Activated CD4-positive, alpha-beta T cell treated with anti-CD3 and anti-CD28 coated beads, Interleukin-2, amount 10 ng/mL, durations not matched to agents 24 days and 14 days (primary cell): ENCODE results near the gene NARS2. TPM values are rescaled to one million over a fixed set of nuclear protein-coding genes. Genes with fewer than 3 reads are reported as not detected.

Experiments
- DNase-seq: peaks from one replicate; pipeline ENCODE4 v3.0.0; 2022
- H3K27ac Mint-ChIP-seq: one replicate; pipeline ENCODE4 v1.8.0; 2022; ENCODE audit warnings: mild to moderate bottlenecking, mixed read lengths
- H3K27me3 Mint-ChIP-seq: one replicate; pipeline ENCODE4 v1.8.0; 2022; ENCODE audit warnings: mixed read lengths
- H3K36me3 Mint-ChIP-seq: one replicate; pipeline ENCODE4 v1.8.0; 2022; ENCODE audit warnings: low read depth, mild to moderate bottlenecking, mixed read lengths
- H3K4me1 Mint-ChIP-seq: one replicate; pipeline ENCODE4 v1.8.0; 2021; ENCODE audit warnings: mixed read lengths
- H3K4me3 Mint-ChIP-seq: one replicate; pipeline ENCODE4 v1.8.0; 2022; ENCODE audit warnings: mild to moderate bottlenecking, moderate library complexity, mixed read lengths
- H3K9me3 Mint-ChIP-seq: one replicate; pipeline ENCODE4 v1.8.0; 2021; ENCODE audit warnings: mixed read lengths
- intact Hi-C: fragments of 100-400 bp; cut with micrococcal nuclease; formaldehyde crosslinking; loops from one replicate; pipeline ENCODE4 v1.15.1; 2023
- total RNA-seq: library from RNA; stranded (reverse); gene quantifications from 2 replicates; pipeline ENCODE4 v1.2.3, GENCODE V29; 2022

The NARS2 gene
- total RNA-seq, 1 donor from 2014 or later: 38.0 TPM

GRCh38 chr11:78390809-78391208 lies 183.9 kb downstream of the NARS2 start:
- Mint-ChIP-seq H3K36me3 (peaks cover 39% of the 10 kb centered on the region), H3K27me3 (no peaks in the 10 kb centered on the region), H3K27ac (no peak overlapping the region), H3K9me3 (peaks cover 16% of the 10 kb centered on the region), H3K4me3 (no peak overlapping the region), H3K4me1 (peaks cover 26% of the 10 kb centered on the region)
- DNase-seq: no peak
- intact Hi-C loops: loop anchor here (5.0 kb wide), 1 partner anchor 44 kb away; no protein-coding TSS in a partner anchor

- H3K9me3 Mint-ChIP-seq: peaks cover 30% of the 10 kb centered on the region
- no peak overlapping the region for H3K27ac Mint-ChIP-seq
- H3K4me3 Mint-ChIP-seq: no peak overlapping the region
- no peak for DNase-seq
- intact Hi-C loops: no loop called here
- H3K27me3 Mint-ChIP-seq: no peaks in the 10 kb centered on the region
- peaks cover 8% of the 10 kb centered on the region for H3K4me1 Mint-ChIP-seq
- H3K36me3 Mint-ChIP-seq: peaks cover 62% of the 10 kb centered on the region
These were observed 188.3 kb downstream of the NARS2 start for GRCh38 chr11:78386215-78386941.

Other genes starting within 250 kb of the NARS2 start
- gene GAB2, start 157.0 kb downstream of the NARS2 start, total RNA-seq: 16.1 and 17.0 TPM in 2 replicates